Activated T-cell treated with anti-CD3 and anti-CD28 coated beads for 1 hour (primary cell): ENCODE data around the gene CRYZL1.

Experiments used
- DNase-seq: peaks from one replicate; pipeline ENCODE4 v3.0.0-alpha.2; 2020; ENCODE audit warnings: low read depth

Gene CRYZL1

DNA sequence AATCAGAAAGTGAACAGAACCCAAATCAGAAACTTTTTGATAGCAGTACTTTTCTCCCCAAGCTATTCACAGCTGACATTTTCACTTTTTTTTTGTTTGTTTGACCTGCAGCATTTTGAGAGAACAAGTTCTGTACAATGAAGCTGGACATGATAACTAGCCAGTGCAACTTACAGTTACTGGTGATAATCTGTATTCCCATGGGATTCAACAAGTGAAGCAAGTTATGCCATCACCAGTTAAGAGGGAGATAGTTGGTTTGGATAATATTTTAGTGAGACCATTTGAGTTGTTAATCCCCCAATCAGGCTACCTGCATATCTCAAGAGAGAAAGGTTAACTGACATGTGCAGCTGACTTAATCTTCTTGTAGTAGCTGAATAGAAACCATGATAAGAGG, 80.6 kb downstream of the CRYZL1 start:
- DNase-seq: no peak

DNA sequence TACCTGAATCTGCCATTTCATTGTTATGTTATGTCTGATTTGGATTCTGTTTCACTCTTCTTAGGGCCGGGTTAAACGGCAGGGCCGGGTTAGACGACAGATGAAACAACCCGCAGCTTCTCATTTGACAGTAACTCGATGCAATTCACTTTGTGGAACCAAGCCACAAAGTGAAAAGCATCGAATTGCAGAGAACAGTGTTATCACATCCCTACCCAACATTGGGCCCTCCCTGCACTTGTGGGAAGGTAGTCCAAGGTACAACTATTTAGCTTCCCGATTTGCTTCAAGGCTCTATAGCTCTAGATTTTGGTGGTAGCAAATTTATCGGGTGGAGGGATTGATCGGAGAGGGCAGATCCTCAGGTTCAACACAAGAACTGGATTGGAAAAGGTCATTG, 81.7 kb downstream of the CRYZL1 start:
- DNase-seq: no peak

- no peak for DNase-seq
These were observed 82.6 kb downstream of the CRYZL1 start for GRCh38 chr21:33558777-33559421.

GRCh38 chr21:33557447-33557846, 84.1 kb downstream of the CRYZL1 start:
- DNase-seq: no peak

GRCh38 chr21:33554982-33555344, 86.6 kb downstream of the CRYZL1 start:
- no peak for DNase-seq

DNA sequence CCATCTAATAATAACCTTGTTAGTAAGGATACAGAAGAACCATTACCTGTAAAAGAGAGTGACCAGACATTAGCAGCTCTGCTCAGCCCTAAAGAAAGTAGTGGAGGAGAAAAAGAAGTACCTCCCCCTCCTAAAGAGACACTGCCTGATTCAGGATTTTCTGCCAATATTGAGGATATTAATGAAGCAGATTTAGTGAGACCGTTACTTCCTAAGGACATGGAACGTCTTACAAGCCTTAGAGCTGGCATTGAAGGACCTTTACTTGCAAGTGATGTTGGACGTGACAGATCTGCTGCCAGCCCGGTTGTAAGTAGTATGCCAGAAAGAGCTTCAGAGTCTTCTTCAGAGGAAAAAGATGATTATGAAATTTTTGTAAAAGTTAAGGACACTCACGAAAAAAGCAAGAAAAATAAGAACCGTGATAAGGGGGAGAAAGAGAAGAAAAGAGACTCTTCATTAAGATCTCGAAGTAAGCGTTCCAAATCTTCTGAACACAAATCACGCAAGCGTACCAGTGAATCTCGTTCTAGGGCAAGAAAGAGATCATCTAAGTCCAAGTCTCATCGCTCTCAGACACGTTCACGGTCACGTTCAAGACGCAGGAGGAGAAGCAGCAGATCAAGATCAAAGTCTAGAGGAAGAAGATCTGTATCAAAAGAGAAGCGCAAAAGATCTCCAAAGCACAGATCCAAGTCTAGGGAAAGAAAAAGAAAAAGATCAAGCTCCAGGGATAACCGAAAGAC, 87.1 kb downstream of the CRYZL1 start:
- no peak for DNase-seq

DNA sequence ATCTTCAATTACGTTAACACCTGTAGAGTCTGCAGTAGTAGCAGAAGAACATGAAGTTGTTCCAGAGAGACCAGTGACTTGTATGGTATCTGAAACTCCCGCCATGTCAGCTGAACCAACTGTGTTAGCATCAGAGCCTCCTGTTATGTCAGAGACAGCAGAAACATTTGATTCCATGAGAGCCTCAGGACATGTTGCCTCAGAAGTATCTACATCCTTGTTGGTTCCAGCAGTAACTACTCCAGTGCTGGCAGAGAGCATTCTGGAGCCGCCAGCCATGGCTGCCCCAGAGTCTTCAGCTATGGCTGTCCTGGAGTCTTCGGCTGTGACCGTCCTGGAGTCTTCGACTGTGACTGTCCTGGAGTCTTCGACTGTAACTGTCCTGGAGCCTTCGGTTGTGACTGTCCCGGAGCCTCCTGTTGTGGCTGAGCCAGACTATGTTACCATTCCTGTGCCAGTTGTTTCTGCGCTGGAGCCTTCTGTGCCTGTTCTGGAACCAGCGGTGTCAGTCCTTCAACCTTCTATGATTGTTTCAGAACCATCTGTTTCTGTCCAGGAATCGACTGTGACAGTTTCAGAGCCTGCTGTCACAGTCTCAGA, 88.4 kb downstream of the CRYZL1 start:
- DNase-seq: no peak

GRCh38 chr21:33552093-33552998, 89.2 kb downstream of the CRYZL1 start:
- DNase-seq: no peak

GRCh38 chr21:33551664-33552063, 89.9 kb downstream of the CRYZL1 start:
- DNase-seq: no peak

DNA sequence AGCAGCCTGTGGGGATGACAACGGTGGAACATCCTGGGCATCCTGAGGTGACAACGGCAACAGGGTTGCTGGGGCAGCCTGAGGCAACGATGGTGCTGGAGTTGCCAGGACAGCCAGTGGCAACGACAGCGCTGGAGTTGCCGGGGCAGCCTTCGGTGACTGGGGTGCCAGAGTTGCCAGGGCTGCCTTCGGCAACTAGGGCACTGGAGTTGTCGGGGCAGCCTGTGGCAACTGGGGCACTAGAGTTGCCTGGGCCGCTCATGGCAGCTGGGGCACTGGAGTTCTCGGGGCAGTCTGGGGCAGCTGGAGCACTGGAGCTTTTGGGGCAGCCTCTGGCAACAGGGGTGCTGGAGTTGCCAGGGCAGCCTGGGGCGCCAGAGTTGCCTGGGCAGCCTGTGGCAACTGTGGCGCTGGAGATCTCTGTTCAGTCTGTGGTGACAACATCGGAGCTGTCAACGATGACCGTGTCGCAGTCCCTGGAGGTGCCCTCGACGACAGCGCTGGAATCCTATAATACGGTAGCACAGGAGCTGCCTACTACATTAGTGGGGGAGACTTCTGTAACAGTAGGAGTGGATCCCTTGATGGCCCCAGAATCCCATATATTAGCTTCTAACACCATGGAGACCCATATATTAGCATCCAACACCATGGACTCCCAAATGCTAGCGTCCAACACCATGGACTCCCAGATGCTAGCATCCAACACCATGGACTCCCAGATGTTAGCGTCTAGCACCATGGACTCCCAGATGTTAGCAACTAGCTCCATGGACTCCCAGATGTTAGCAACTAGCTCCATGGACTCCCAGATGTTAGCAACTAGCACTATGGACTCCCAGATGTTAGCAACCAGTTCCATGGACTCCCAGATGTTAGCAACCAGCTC, 90.5 kb downstream of the CRYZL1 start:
- DNase-seq: no peak

DNA sequence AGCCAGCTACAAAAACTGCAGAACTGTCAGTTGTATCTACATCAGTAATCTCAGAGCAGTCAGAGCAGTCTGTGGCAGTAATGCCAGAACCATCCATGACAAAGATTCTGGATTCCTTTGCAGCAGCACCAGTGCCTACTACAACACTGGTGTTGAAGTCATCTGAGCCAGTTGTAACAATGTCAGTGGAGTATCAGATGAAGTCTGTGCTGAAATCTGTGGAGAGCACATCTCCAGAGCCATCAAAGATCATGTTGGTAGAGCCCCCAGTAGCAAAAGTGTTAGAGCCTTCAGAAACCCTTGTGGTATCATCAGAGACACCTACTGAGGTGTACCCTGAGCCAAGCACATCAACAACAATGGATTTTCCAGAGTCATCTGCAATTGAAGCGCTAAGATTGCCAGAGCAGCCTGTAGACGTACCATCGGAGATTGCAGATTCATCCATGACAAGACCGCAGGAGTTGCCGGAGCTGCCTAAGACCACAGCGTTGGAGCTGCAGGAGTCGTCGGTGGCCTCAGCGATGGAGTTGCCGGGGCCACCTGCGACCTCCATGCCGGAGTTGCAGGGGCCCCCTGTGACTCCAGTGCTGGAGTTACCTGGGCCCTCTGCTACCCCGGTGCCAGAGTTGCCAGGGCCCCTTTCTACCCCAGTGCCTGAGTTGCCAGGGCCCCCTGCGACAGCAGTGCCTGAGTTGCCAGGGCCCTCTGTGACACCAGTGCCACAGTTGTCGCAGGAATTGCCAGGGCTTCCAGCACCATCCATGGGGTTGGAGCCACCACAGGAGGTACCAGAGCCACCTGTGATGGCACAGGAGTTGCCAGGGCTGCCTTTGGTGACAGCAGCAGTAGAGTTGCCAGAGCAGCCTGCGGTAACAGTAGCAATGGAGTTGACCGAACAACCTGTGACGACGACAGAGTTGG, 91.4 kb downstream of the CRYZL1 start:
- no peak for DNase-seq

DNA sequence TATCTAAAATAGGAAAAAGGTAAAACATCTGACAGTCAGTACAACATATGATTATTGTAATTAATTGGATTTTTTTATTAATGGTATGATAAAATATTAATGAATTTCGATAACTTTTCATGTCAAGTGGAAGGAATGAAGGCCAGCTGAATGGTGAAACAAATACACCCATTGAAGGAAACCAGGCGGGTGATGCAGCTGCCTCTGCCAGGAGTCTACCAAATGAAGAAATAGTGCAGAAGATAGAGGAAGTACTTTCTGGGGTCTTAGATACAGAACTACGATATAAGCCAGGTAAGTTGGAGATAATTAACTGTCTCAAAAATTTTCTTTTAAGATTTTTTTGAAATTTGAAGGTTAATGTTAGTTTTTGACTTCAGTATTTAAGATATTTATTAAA, 95.5 kb downstream of the CRYZL1 start:
- DNase-seq: no peak

- DNase-seq: no peak
These were observed 96.9 kb downstream of the CRYZL1 start for GRCh38 chr21:33544451-33545195.

- no peak for DNase-seq
These were observed 97.9 kb downstream of the CRYZL1 start for GRCh38 chr21:33543505-33544129.

- DNase-seq: peak; percentile 92
These were observed 98.7 kb downstream of the CRYZL1 start, which contains the start of gene SON for GRCh38 chr21:33542640-33543504. Gene SON, plus strand, starts transcription at chr21:33543038. Its CDS starts 55 bp downstream, at chr21:33543093.

- peak; percentile 71 for DNase-seq
These were observed 99.5 kb downstream of the CRYZL1 start, which contains the start of gene GART for GRCh38 chr21:33541756-33542639. Gene GART, minus strand, starts transcription at chr21:33542117. Its CDS starts 2,802 bp downstream, at chr21:33539315.
